Frontal cortex (tissue), 4 donors: ENCODE results near the gene OST4. TPM values are rescaled to one million over a fixed set of nuclear protein-coding genes. Genes with fewer than 3 reads are reported as not detected.
"Not testable (repeated sequence)": the region's sequence is repeated elsewhere in the genome, so short reads cannot be mapped to it uniquely, and the experiment has no call there.

Experiments
- DNase-seq, 2 donors: peaks; one replicate each; pipeline ENCODE4 v3.0.0; 2012; ENCODE audit warnings: low spot score in 2 of 2
- FAIRE-seq: peaks from 2 replicates; lab custom pipeline; 2012; peaks lifted over from hg19 to GRCh38; lab: Jason Lieb, UNC
- total RNA-seq: library from RNA; depleted of rRNA; stranded (reverse); fragments of >200 nt; gene quantifications from one replicate; pipeline ENCODE4 v1.2.3, GENCODE V29; 2014
- donor health status: control.
- donor health status: control.
- donor health status: control.

The OST4 gene
- 163 TPM for total RNA-seq

- FAIRE-seq: no peak
These were observed at the start of gene OST4 for GRCh38 chr2:27071277-27071989. Gene OST4 (minus strand): TSS chr2:27071654.

GRCh38 chr2:27119330-27119670 lies 47.8 kb upstream of the OST4 start:
- FAIRE-seq: not testable (repeated sequence)
- peak in 1 of 2 donors; percentile 45 for DNase-seq

More at GRCh38 chr2:27071277-27071989, at the start of gene OST4:
- DNase-seq: peak; percentile 99

- peak; percentile 65 to 75 for DNase-seq
- FAIRE-seq: no peak
These were observed 47.3 kb upstream of the OST4 start, which contains the start of gene CGREF1 for GRCh38 chr2:27118525-27119329. Gene CGREF1 (minus strand): TSS chr2:27119128. CDS start chr2:27104366, 14,762 bp downstream.

- FAIRE-seq (no peak), DNase-seq (no peak)
These were observed 46.6 kb upstream of the OST4 start for GRCh38 chr2:27117995-27118524.

- no peak for DNase-seq
These were observed 44.1 kb upstream of the OST4 start for GRCh38 chr2:27115519-27115918.

GRCh38 chr2:27111392-27112078 lies 40.1 kb upstream of the OST4 start:
- DNase-seq, FAIRE-seq: not testable (repeated sequence)

More at GRCh38 chr2:27115519-27115918, 44.1 kb upstream of the OST4 start:
- FAIRE-seq: no peak

GRCh38 chr2:27110603-27111352 lies 39.3 kb upstream of the OST4 start:
- not testable (repeated sequence) for FAIRE-seq, DNase-seq

GRCh38 chr2:27109083-27109482 lies 37.6 kb upstream of the OST4 start:
- FAIRE-seq: no peak

GRCh38 chr2:27108221-27108620 lies 36.8 kb upstream of the OST4 start:
- DNase-seq (no peak), FAIRE-seq (no peak)

More at GRCh38 chr2:27109083-27109482, 37.6 kb upstream of the OST4 start:
- DNase-seq: no peak

- DNase-seq (no peak), FAIRE-seq (no peak)
These were observed 34.5 kb upstream of the OST4 start for GRCh38 chr2:27105981-27106380.

- DNase-seq: no peak
- FAIRE-seq: no peak
These were observed 30.9 kb upstream of the OST4 start for GRCh38 chr2:27102329-27102728.

- no peak for DNase-seq
- FAIRE-seq: no peak
These were observed 28.6 kb upstream of the OST4 start for GRCh38 chr2:27100036-27100435.

GRCh38 chr2:27099334-27099955 lies 28.0 kb upstream of the OST4 start:
- FAIRE-seq (no peak), DNase-seq (no peak)

- FAIRE-seq (no peak), DNase-seq (no peak)
These were observed 25.9 kb upstream of the OST4 start for GRCh38 chr2:27097341-27097740.

GRCh38 chr2:27096748-27097297 lies 25.4 kb upstream of the OST4 start:
- DNase-seq (no peak), FAIRE-seq (no peak)

GRCh38 chr2:27095745-27096651 lies 24.5 kb upstream of the OST4 start:
- no peak for FAIRE-seq

GRCh38 chr2:27095427-27095744 lies 23.9 kb upstream of the OST4 start:
- DNase-seq (no peak), FAIRE-seq (no peak)

More at GRCh38 chr2:27095745-27096651, 24.5 kb upstream of the OST4 start:
- DNase-seq: peak; percentile 78 to 79
